HCT116 (cell line): ENCODE results near the gene STEAP4. TPM values are rescaled to one million over a fixed set of nuclear protein-coding genes. Genes with fewer than 3 reads are reported as not detected.

Experiments used
- ATAC-seq: fragments of 200-7000 bp; cut with Tn5 transposase; 2 replicates; pipeline ENCODE4 v1.9.1; 2020; ENCODE audit warnings: mild to moderate bottlenecking, moderate library complexity
- BruUV-seq: library from RNA; stranded (reverse); fragments of 400-500 nt; replicated peaks from 2 replicates; lab custom pipeline; 2021; lab: Mats Ljungman, UMichigan
- CTCF ChIA-PET: fragments of 300-600 bp; sonication (Branson Sonifier 250); formaldehyde crosslinking; loops from one replicate; lab custom pipeline; 2021; ENCODE audit warnings: antibody characterized with exemption; lab: Charles Lee
- POLR2A ChIA-PET: fragments of 300-600, 350-600 bp; sonication (Branson Sonifier 250); formaldehyde crosslinking; loops from one replicate; lab custom pipeline; 2021; ENCODE audit warnings: antibody characterized with exemption; lab: Charles Lee
- RAD21 ChIA-PET, 2 experiments: fragments of 300-600 bp; sonication (Branson Sonifier 250); formaldehyde crosslinking; loops; one replicate each; lab custom pipeline; 2023; ENCODE audit warnings: low total read pairs in 2 of 2; ENCODE audit not compliant: uncharacterized antibody in 2 of 2, unreplicated experiment in 2 of 2, low non-redundant PET in 1 of 2; lab: Charles Lee
- DNase-seq: peaks from one replicate; pipeline ENCODE4 v3.0.0-alpha.2; 2010; ENCODE audit warnings: low read depth, low spot score
- H2AFZ ChIP-seq: fragments of 200-600 bp; shearing (Covaris generic), sonication (generic); 2 replicates; pipeline ENCODE4 v1.6.1; 2017; ENCODE audit warnings: low read depth, mixed run types, mixed read lengths, antibody characterized with exemption, low read length; ENCODE audit not compliant: poor library complexity, severe bottlenecking
- H3K27ac ChIP-seq: 2 replicates; pipeline ENCODE4 v1.5.1; 2012; ENCODE audit warnings: low read depth, low read length
- H3K27me3 ChIP-seq: fragments of 200-600 bp; sonication (generic); 2 replicates; pipeline ENCODE4 v1.6.1; 2016; ENCODE audit warnings: mixed run types, low read length, mixed read lengths; ENCODE audit not compliant: insufficient read depth
- H3K36me3 ChIP-seq, 2 experiments: fragments of 200-500 bp in 1 of 2; fragments of 200-600 bp in 1 of 2; sonication (Bioruptor generic) in 1 of 2; sonication (generic) in 1 of 2; 2 replicates each; pipeline versions ENCODE4 v1.5.1 to v1.6.1; 2014 to 2016; ENCODE audit warnings: low read length in 2 of 2, inconsistent platforms in 1 of 2, mixed read lengths in 1 of 2, mixed run types in 1 of 2; ENCODE audit not compliant: insufficient read depth in 2 of 2, control insufficient read depth in 1 of 2
- H3K4me1 ChIP-seq, 2 experiments: fragments of 200-600 bp in 1 of 2; sonication (generic) in 1 of 2; 2 replicates each; pipeline versions ENCODE4 v1.5.1 to v1.6.1; 2012 to 2017; ENCODE audit warnings: low read length in 2 of 2, inconsistent platforms in 1 of 2, mild to moderate bottlenecking in 1 of 2, mixed read lengths in 1 of 2, mixed run types in 1 of 2, moderate library complexity in 1 of 2; ENCODE audit not compliant: insufficient read depth in 2 of 2, control insufficient read depth in 1 of 2
- H3K4me2 ChIP-seq: fragments of 200-600 bp; sonication (generic); 2 replicates; pipeline ENCODE4 v1.6.1; 2017; ENCODE audit warnings: mixed run types, low read length, mixed read lengths
- H3K4me3 ChIP-seq, 2 experiments: fragments of 200-600 bp in 1 of 2; sonication (generic) in 1 of 2; replicated peaks in 1 of 2; 2 replicates each; pipeline ENCODE4 v1.5.1; 2011 to 2016; ENCODE audit warnings: low read length in 2 of 2, control low read depth in 1 of 2, low read depth in 1 of 2, mild to moderate bottlenecking in 1 of 2, mixed read lengths in 1 of 2, mixed run types in 1 of 2
- H3K79me2 ChIP-seq: fragments of 200-600 bp; sonication (generic); 2 replicates; pipeline ENCODE4 v1.6.1; 2017; ENCODE audit warnings: mild to moderate bottlenecking, mixed run types, low read length, moderate library complexity, mixed read lengths; ENCODE audit not compliant: insufficient read depth
- H3K9ac ChIP-seq: fragments of 200-600 bp; sonication (generic); 2 replicates; pipeline ENCODE4 v1.6.1; 2016; ENCODE audit warnings: low read length, mixed read lengths
- H3K9me2 ChIP-seq: fragments of 200-600 bp; sonication (generic), shearing (Covaris generic); 2 replicates; pipeline ENCODE4 v1.6.1; 2017; ENCODE audit warnings: mixed run types, mild to moderate bottlenecking, moderate library complexity; ENCODE audit not compliant: insufficient read depth
- H3K9me3 ChIP-seq, 2 experiments: fragments of 200-500 bp in 1 of 2; fragments of 200-600 bp in 1 of 2; sonication (Bioruptor generic) in 1 of 2; sonication (generic) in 1 of 2; 2 replicates each; pipeline ENCODE4 v1.6.1; 2014 to 2017; ENCODE audit warnings: low read length in 2 of 2, mixed read lengths in 2 of 2, inconsistent platforms in 1 of 2, low read depth in 1 of 2, mild to moderate bottlenecking in 1 of 2, mixed run types in 1 of 2, moderate library complexity in 1 of 2; ENCODE audit not compliant: control insufficient read depth in 1 of 2, insufficient read depth in 1 of 2
- H4K20me1 ChIP-seq: fragments of 200-600 bp; sonication (generic), shearing (Covaris generic); 2 replicates; pipeline ENCODE4 v1.6.1; 2017; ENCODE audit warnings: mixed run types, mild to moderate bottlenecking, moderate library complexity; ENCODE audit not compliant: insufficient read depth
- CEBPB ChIP-seq: IDR thresholded peaks from 2 replicates; pipeline ENCODE4 v1.6.1; 2012; ENCODE audit warnings: low read depth
- EZH2 ChIP-seq: fragments of 200-600 bp; sonication (generic); IDR thresholded peaks from 2 replicates; pipeline ENCODE4 v1.6.1; 2017; ENCODE audit warnings: antibody characterized with exemption, mixed run types
- MAX ChIP-seq: IDR thresholded peaks from 2 replicates; pipeline ENCODE4 v1.6.1; 2012
- POLR2A ChIP-seq: IDR thresholded peaks from 2 replicates; pipeline ENCODE4 v1.7.0; 2011; ENCODE audit warnings: borderline replicate concordance; ENCODE audit not compliant: insufficient read depth, insufficient read length; ENCODE audit errors: extremely low read depth
- POLR2AphosphoS5 ChIP-seq: IDR thresholded peaks from 2 replicates; pipeline ENCODE4 v1.6.1; 2011; ENCODE audit warnings: mild to moderate bottlenecking, low read depth, low read length, moderate library complexity
- RAD21 ChIP-seq: IDR thresholded peaks from 2 replicates; pipeline ENCODE4 v1.6.1; 2012; ENCODE audit warnings: low read depth, mild to moderate bottlenecking
- REST ChIP-seq: IDR thresholded peaks from 2 replicates; pipeline ENCODE4 v1.6.1; 2012; ENCODE audit warnings: low read depth
- SIN3A ChIP-seq: IDR thresholded peaks from 2 replicates; pipeline ENCODE4 v1.6.1; 2012; ENCODE audit warnings: low read depth
- SRF ChIP-seq: IDR thresholded peaks from 2 replicates; pipeline ENCODE4 v1.6.1; 2012; ENCODE audit warnings: low read depth
- YY1 ChIP-seq: IDR thresholded peaks from 2 replicates; pipeline ENCODE4 v1.6.1; 2011; ENCODE audit warnings: low read length, low read depth, moderate library complexity, mild to moderate bottlenecking; ENCODE audit not compliant: insufficient replicate concordance; ENCODE audit errors: extremely low read depth
- ZFX ChIP-seq: fragments of 450-650 bp; IDR thresholded peaks from 2 replicates; pipeline ENCODE4 v1.6.1; 2017
- intact Hi-C: fragments of 100-400 bp; cut with micrococcal nuclease; formaldehyde crosslinking; loops from 2 replicates; pipeline ENCODE4 v1.10.0; 2022
- total RNA-seq: library from RNA; stranded (reverse); gene quantifications from one replicate; pipeline ENCODE4 v1.2.1, GENCODE V29; 2021; ENCODE audit not compliant: unreplicated experiment

Gene STEAP4
- total RNA-seq, 1 experiment from 2014 or later = 0.15 TPM

GRCh38 chr7:88226886-88227516, 79.7 kb downstream of the STEAP4 start (continued):
- TF ChIP-seq SIN3A = 0 out of 2 replicates have a peak, but pooled peaks have one; percentile 25
- TF ChIP-seq YY1 = no peak
- TF ChIP-seq EZH2 = no peak

GRCh38 chr7:88226201-88226600, 80.5 kb downstream of the STEAP4 start:
- Histone ChIP-seq H3K9ac (no peak overlapping the region), H4K20me1 (no peaks in the 10 kb centered on the region), H3K4me1 (peaks cover 17 to 38% of the 10 kb centered on the region in 2 experiments), H2AFZ (no peak overlapping the region)
- TF ChIP-seq ZFX = no peak
- TF ChIP-seq MAX = no peak
- no peak for TF ChIP-seq POLR2A
- no peak for TF ChIP-seq SRF
- TF ChIP-seq POLR2AphosphoS5 = no peak
- TF ChIP-seq CEBPB = no peak
- no peak for TF ChIP-seq REST
- TF ChIP-seq RAD21 = no peak
- TF ChIP-seq, all 23 proteins: peak for 0
- no TSS peak for BruUV-seq
- Histone ChIP-seq H3K27me3 (no peaks in the 10 kb centered on the region), H3K4me3 (no peak overlapping the region), H3K9me2 (no peaks in the 10 kb centered on the region), H3K36me3 (no peaks in the 10 kb centered on the region), H3K4me2 (peak overlapping the region; percentile 60; the same call in 1 of the 2 replicates), H3K9me3 (no peaks in the 10 kb centered on the region), H3K79me2 (no peaks in the 10 kb centered on the region), H3K27ac (no peak overlapping the region)
- intact Hi-C loops = no loop called here
- CTCF ChIA-PET = no interaction called here
- no peak for DNase-seq
- POLR2A ChIA-PET = no interaction called here
- RAD21 ChIA-PET = no interaction called here
- no peak for ATAC-seq
